MCF 10A (cell line): Measurements from ENCODE around the gene IRAK1. TPM values are rescaled to one million over a fixed set of nuclear protein-coding genes. Genes with fewer than 3 reads are reported as not detected.

Experiments
- BruUV-seq: library from RNA; stranded (reverse); fragments of 400-500 nt; replicated peaks from 2 replicates; lab custom pipeline; 2021; lab: Mats Ljungman, UMichigan
- CTCF ChIA-PET: fragments of 300-600 bp; sonication (Branson Sonifier 250); formaldehyde crosslinking; extraction: SDS; loops from one replicate; lab custom pipeline; 2021; ENCODE audit warnings: antibody characterized with exemption, inconsistent platforms; lab: Yijun Ruan, JAX
- POLR2A ChIA-PET: fragments of 300-600, 350-650 bp; sonication (Branson Sonifier 250); formaldehyde crosslinking; extraction: SDS; loops from one replicate; lab custom pipeline; 2020; ENCODE audit warnings: antibody characterized with exemption, inconsistent platforms; lab: Yijun Ruan, JAX
- DNase-seq: peaks from one replicate; pipeline ENCODE4 v3.0.0-alpha.2; 2018; ENCODE audit not compliant: unreplicated experiment
- H3K27ac Mint-ChIP-seq: one replicate; pipeline ENCODE4 v1.8.0; 2022; ENCODE audit warnings: mild to moderate bottlenecking, low read depth, mixed read lengths; ENCODE audit not compliant: unreplicated experiment
- H3K27me3 Mint-ChIP-seq: one replicate; pipeline ENCODE4 v1.8.0; 2022; ENCODE audit warnings: mixed read lengths; ENCODE audit not compliant: insufficient read depth, unreplicated experiment
- H3K36me3 Mint-ChIP-seq: one replicate; pipeline ENCODE4 v1.8.0; 2022; ENCODE audit warnings: mild to moderate bottlenecking, moderate library complexity, mixed read lengths; ENCODE audit not compliant: insufficient read depth, unreplicated experiment
- H3K4me1 Mint-ChIP-seq: one replicate; pipeline ENCODE4 v1.8.0; 2022; ENCODE audit warnings: mixed read lengths; ENCODE audit not compliant: insufficient read depth, unreplicated experiment
- H3K4me3 Mint-ChIP-seq: one replicate; pipeline ENCODE4 v1.8.0; 2022; ENCODE audit warnings: mild to moderate bottlenecking, moderate library complexity, mixed read lengths; ENCODE audit not compliant: unreplicated experiment
- H3K9me3 Mint-ChIP-seq: one replicate; pipeline ENCODE4 v1.8.0; 2022; ENCODE audit warnings: mixed read lengths; ENCODE audit not compliant: unreplicated experiment
- intact Hi-C: fragments of 100-400 bp; cut with micrococcal nuclease; formaldehyde crosslinking; loops from 2 replicates; pipeline ENCODE4 v1.14.1; 2022
- total RNA-seq: library from RNA; stranded (reverse); gene quantifications from 2 replicates; pipeline ENCODE4 v1.2.3, GENCODE V29; 2022
- TF ChIP-seq, protein P1 (sequence below): fragments of 200-600 bp; IDR thresholded peaks from one replicate; pipeline ENCODE4 v1.8.0; 2022; ENCODE audit warnings: antibody characterized with exemption, mild to moderate bottlenecking; ENCODE audit not compliant: unreplicated experiment

Gene IRAK1
- total RNA-seq, 1 experiment from 2014 or later = 201 TPM

DNA sequence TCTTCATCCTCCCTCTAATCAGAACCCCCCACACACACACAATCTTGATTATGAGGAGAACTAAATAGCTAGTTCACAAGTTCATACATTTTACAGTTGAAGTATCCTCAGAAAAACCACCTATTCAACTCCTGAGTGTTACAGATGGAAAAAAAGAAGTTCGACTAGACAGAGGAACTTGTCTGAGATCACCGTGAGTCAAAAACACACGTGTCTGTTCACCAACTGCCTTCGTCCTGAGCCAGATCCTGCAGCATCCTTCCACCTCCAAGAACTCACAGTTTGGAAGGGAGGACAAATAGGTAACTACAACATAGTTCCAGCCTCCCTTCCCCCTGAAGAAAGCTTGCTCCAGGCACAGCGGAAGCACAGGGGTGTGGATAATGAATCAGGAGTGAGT lies 19.0 kb upstream of the IRAK1 start:
- DNase-seq = no peak
- Mint-ChIP-seq H3K4me1 (no peaks in the 10 kb centered on the region), H3K27me3 (peaks cover 70% of the 10 kb centered on the region), H3K9me3 (no peaks in the 10 kb centered on the region), H3K4me3 (no peak overlapping the region), H3K36me3 (peaks cover 24% of the 10 kb centered on the region), H3K27ac (no peak overlapping the region)
- TF ChIP-seq, protein P1, sequence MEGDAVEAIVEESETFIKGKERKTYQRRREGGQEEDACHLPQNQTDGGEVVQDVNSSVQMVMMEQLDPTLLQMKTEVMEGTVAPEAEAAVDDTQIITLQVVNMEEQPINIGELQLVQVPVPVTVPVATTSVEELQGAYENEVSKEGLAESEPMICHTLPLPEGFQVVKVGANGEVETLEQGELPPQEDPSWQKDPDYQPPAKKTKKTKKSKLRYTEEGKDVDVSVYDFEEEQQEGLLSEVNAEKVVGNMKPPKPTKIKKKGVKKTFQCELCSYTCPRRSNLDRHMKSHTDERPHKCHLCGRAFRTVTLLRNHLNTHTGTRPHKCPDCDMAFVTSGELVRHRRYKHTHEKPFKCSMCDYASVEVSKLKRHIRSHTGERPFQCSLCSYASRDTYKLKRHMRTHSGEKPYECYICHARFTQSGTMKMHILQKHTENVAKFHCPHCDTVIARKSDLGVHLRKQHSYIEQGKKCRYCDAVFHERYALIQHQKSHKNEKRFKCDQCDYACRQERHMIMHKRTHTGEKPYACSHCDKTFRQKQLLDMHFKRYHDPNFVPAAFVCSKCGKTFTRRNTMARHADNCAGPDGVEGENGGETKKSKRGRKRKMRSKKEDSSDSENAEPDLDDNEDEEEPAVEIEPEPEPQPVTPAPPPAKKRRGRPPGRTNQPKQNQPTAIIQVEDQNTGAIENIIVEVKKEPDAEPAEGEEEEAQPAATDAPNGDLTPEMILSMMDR = no peak
- BruUV-seq = no TSS peak
- intact Hi-C loops = no loop called here
- CTCF ChIA-PET = no interaction called here
- POLR2A ChIA-PET = interaction anchor here (0.6 kb wide), 1 partner anchor 9 kb away, joined by 3 read pairs; no protein-coding TSS in a partner anchor

DNA sequence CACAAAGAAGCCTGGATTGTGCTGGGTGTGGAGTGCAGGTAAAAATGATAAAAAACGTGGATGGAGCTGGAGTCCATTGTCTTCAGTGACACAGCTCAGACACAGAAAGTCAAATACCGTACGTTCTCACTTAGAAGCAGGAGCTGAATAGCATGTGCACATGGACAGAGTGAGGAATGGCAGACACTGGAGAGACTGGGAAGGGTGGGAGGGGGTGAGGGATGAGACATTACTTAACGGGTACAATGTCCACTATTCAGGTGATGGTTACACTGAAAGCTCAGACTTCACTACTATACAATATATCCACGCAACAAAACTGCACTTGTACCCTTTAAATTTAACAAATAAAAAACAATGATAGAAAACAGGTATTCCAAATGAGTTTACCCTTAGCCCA lies 18.1 kb upstream of the IRAK1 start:
- Mint-ChIP-seq H3K36me3 (peaks cover 29% of the 10 kb centered on the region), H3K27me3 (peaks cover 76% of the 10 kb centered on the region), H3K4me3 (no peak overlapping the region), H3K9me3 (no peaks in the 10 kb centered on the region), H3K4me1 (no peaks in the 10 kb centered on the region), H3K27ac (no peak overlapping the region)
- BruUV-seq = no TSS peak
- ChIA-PET POLR2A (no interaction called here), CTCF (interaction anchor here (1.7 kb wide), 1 partner anchor 14 kb away, joined by 6 read pairs; no protein-coding TSS in a partner anchor)
- TF ChIP-seq, protein P1 = no peak
- intact Hi-C loops = no loop called here
- no peak for DNase-seq

DNA sequence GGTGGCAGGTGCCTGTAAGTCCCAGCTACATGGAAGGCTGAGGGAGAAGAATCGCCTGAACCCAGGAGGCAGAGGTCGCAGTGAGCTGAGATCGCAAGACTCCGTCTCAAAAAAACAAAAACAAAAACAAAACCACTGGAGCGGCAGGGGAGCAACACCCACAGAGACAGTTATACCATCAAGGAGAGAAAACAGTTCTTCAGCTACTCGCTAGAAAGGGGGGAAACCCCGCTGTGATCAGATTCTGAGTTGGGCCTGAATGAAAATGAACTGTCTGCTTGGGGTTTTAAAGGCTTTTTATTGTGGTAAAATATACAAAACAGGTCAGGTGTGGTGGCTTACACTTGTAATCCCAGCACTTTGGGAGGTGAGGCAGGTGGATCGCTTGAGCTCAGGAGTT lies 16.8 kb upstream of the IRAK1 start:
- TF ChIP-seq, protein P1 = no peak
- no TSS peak for BruUV-seq
- H3K27me3 Mint-ChIP-seq = peaks cover 69% of the 10 kb centered on the region
- no peak overlapping the region for H3K4me3 Mint-ChIP-seq
- DNase-seq = no peak
- no peaks in the 10 kb centered on the region for H3K9me3 Mint-ChIP-seq
- H3K4me1 Mint-ChIP-seq = no peaks in the 10 kb centered on the region
- H3K36me3 Mint-ChIP-seq = peaks cover 37% of the 10 kb centered on the region
- intact Hi-C loops = no loop called here
- H3K27ac Mint-ChIP-seq = no peak overlapping the region
- POLR2A ChIA-PET = no interaction called here
- CTCF ChIA-PET = interaction anchor here (0.6 to 1.7 kb wide), 4 partner anchors 15 to 273 kb away, joined by 3 to 6 read pairs (median 4); no protein-coding TSS in a partner anchor

DNA sequence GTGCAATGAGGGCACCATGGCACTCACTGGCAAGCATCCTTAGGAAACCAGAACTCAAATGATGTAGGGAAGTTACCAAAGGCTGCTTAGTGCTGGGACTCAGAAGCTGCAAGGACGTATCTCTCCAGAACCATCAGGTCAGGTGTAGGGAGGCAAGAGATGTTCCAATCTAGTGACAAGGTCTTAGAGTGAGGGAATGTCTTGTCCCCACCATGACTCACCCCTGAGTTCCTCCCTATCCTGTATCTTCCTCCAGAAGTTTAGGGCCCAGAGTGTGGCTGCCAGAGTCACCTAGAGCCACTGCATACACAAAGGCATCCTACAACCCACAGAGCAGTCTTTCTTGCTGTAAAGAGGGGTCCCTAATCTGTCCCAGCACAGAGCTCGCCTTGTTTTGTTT lies 14.1 kb upstream of the IRAK1 start:
- no peak for DNase-seq
- BruUV-seq = no TSS peak
- Mint-ChIP-seq H3K27ac (no peak overlapping the region), H3K4me1 (no peaks in the 10 kb centered on the region), H3K9me3 (no peaks in the 10 kb centered on the region), H3K36me3 (peaks cover 35% of the 10 kb centered on the region), H3K27me3 (peaks cover 53% of the 10 kb centered on the region), H3K4me3 (no peak overlapping the region)
- ChIA-PET POLR2A (no interaction called here), CTCF (interaction anchor here (1.0 to 1.5 kb wide), 4 partner anchors 11 to 21 kb away, joined by 3 to 5 read pairs (median 4); no protein-coding TSS in a partner anchor)
- intact Hi-C loops = no loop called here
- TF ChIP-seq, protein P1 = no peak
